Mesothelial cell of epicardium (in vitro differentiated cells): ENCODE data around the gene SMOC2. TPM values are rescaled to one million over a fixed set of nuclear protein-coding genes. Genes with fewer than 3 reads are reported as not detected.
A peak's percentile ranks its signal among the peaks of the same experiment; 100 is the strongest.

Source experiments
- DNase-seq, 2 experiments: peaks; one replicate each; pipeline ENCODE4 v3.0.0; 2021; ENCODE audit warnings: low spot score in 2 of 2; ENCODE audit not compliant: unreplicated experiment in 2 of 2
- H3K27ac Mint-ChIP-seq: 2 replicates; pipeline ENCODE4 v1.8.0; 2021; ENCODE audit warnings: mixed read lengths
- H3K27me3 Mint-ChIP-seq: 2 replicates; pipeline ENCODE4 v1.8.0; 2021; ENCODE audit warnings: low read depth, mixed read lengths
- H3K36me3 Mint-ChIP-seq: 2 replicates; pipeline ENCODE4 v1.8.0; 2021; ENCODE audit warnings: mixed read lengths
- H3K4me1 Mint-ChIP-seq: 2 replicates; pipeline ENCODE4 v1.8.0; 2021; ENCODE audit warnings: mixed read lengths
- H3K4me3 Mint-ChIP-seq: 2 replicates; pipeline ENCODE4 v1.8.0; 2021; ENCODE audit warnings: mild to moderate bottlenecking, moderate library complexity, mixed read lengths
- H3K9me3 Mint-ChIP-seq: 2 replicates; pipeline ENCODE4 v1.8.0; 2021; ENCODE audit warnings: mixed read lengths
- CTCF ChIP-seq: fragments of 200-600 bp; sonication (generic); IDR thresholded peaks from one replicate; pipeline ENCODE4 v1.5.0; 2021; ENCODE audit warnings: antibody characterized with exemption; ENCODE audit not compliant: unreplicated experiment
- total RNA-seq: library from RNA; stranded (reverse); gene quantifications from 3 replicates; pipeline ENCODE4 v1.2.1, GENCODE V29; 2021

SMOC2 gene
- total RNA-seq, 1 donor from 2014 or later = 4.4 TPM

GRCh38 chr6:168637834-168638233 is 196.8 kb downstream of the SMOC2 start:
- H3K36me3 Mint-ChIP-seq = no peaks in the 10 kb centered on the region
- no peak for TF ChIP-seq CTCF
- no peak overlapping the region for H3K4me3 Mint-ChIP-seq

DNA sequence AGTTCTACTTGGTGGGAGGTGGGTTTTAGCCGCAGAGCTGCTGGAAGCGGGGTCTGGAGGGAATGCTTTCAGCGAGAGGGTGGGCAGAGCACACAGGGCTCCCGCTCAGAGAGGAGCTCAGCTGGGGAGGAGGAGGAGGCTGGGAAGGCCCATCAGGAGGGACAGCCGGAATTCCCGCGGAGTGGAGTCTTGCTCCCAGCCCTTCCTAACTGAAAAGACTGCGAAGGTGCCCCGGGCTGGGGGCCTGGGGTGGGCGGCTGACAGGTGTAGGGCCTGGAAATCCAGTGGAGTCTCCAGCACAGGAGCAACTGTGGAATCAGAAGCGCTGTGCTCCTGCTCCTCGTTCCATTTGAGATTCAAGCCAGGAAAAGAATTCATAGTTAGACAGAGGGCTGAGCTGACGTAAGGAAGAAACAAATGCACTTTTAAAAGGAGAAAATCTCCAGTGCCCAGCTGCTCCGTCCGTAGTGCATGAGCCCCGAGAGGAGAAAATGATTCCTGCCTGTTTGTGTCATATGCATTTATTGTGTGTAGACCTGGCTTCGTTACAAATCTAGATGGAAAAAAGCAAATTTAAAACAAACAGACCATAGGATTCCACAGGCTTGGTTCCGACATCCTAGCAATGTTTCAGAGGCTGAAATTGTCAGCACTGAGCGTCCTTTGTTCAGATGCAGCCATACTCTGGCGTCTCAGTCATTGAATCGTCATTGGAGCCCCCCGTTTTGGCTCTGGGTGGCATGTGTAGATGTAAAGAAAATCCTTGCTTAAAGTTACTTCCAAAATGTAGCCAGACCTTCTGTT is 197.7 kb downstream of the SMOC2 start:
- Mint-ChIP-seq H3K27ac (peak overlapping the region; percentile 68), H3K36me3 (no peaks in the 10 kb centered on the region), H3K27me3 (no peaks in the 10 kb centered on the region), H3K4me3 (no peak overlapping the region), H3K9me3 (peaks cover 5% of the 10 kb centered on the region), H3K4me1 (peaks cover 56% of the 10 kb centered on the region)
- no peak for DNase-seq
- TF ChIP-seq CTCF = no peak

More at GRCh38 chr6:168637834-168638233, 196.8 kb downstream of the SMOC2 start:
- no peak overlapping the region for H3K27ac Mint-ChIP-seq
- H3K4me1 Mint-ChIP-seq = peaks cover 56% of the 10 kb centered on the region
- H3K27me3 Mint-ChIP-seq = no peaks in the 10 kb centered on the region
- no peak for DNase-seq
- H3K9me3 Mint-ChIP-seq = peaks cover 9% of the 10 kb centered on the region

DNA sequence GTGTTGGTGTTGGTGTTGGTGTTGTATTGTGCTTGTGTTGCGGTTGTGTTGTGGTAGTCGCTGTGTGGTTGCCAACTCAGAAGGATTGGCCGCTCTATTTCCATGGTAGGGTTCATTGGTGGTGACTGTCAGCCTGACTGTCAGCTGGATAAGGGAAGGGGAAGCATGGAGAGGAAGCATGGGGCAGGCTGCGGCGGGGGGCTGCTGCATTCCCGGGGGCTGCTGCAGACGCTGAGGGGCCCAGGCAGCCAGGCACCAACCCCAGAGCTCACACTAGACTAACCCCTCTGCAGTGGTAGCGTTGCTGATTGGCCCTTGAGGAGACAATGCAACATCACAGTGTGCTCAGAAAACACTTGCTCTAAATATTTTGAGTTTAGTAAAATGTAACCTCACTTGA is 199.2 kb downstream of the SMOC2 start:
- H3K9me3 Mint-ChIP-seq = no peaks in the 10 kb centered on the region
- H3K4me1 Mint-ChIP-seq = peaks cover 51% of the 10 kb centered on the region
- no peaks in the 10 kb centered on the region for H3K36me3 Mint-ChIP-seq
- H3K4me3 Mint-ChIP-seq = no peak overlapping the region
- DNase-seq = no peak
- no peak for TF ChIP-seq CTCF
- no peak overlapping the region for H3K27ac Mint-ChIP-seq
- H3K27me3 Mint-ChIP-seq = no peaks in the 10 kb centered on the region

DNA sequence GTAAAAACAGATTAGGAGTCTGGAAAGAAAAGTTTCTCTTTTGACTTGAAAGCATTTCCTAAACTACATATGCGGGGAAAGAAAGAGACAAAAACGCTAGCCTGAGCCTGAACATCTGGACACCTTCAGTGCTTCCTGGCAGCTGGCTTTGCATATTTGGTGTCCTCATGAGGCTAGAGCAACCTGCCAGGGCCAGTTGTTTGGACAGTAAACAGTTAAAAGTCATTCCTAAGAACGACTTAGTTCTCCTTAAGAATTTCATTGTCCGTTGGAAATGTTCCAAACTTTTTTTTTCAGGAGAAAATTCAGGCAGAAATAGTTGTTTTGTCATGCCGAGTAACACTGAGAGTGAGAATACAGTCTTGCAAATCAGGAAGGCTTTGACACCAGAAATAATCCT is 199.8 kb downstream of the SMOC2 start:
- Mint-ChIP-seq H3K4me3 (no peak overlapping the region), H3K27ac (peak overlapping the region; percentile 54), H3K9me3 (no peaks in the 10 kb centered on the region), H3K27me3 (no peaks in the 10 kb centered on the region), H3K36me3 (no peaks in the 10 kb centered on the region), H3K4me1 (peaks cover 51% of the 10 kb centered on the region)
- no peak for DNase-seq
- no peak for TF ChIP-seq CTCF

GRCh38 chr6:168641446-168641845 is 200.5 kb downstream of the SMOC2 start:
- H3K4me1 Mint-ChIP-seq = peaks cover 45% of the 10 kb centered on the region
- no peaks in the 10 kb centered on the region for H3K36me3 Mint-ChIP-seq
- peak overlapping the region; percentile 54 for H3K27ac Mint-ChIP-seq
- H3K27me3 Mint-ChIP-seq = no peaks in the 10 kb centered on the region
- no peak overlapping the region for H3K4me3 Mint-ChIP-seq
- no peak for DNase-seq
- H3K9me3 Mint-ChIP-seq = no peaks in the 10 kb centered on the region
- TF ChIP-seq CTCF = no peak
